PFSK-1 (cell line): ENCODE results near the gene ZNF415.

Experiments used
- FOXP2 ChIP-seq: optimal IDR thresholded peaks from 2 replicates; pipeline ENCODE3; 2011; ENCODE audit warnings: borderline replicate concordance, control low read depth, inconsistent platforms; ENCODE audit not compliant: insufficient read depth; ENCODE audit errors: extremely low read length, extremely low read depth
- POLR2AphosphoS5 ChIP-seq: IDR thresholded peaks from 2 replicates; pipeline ENCODE4 v1.6.1; 2012; ENCODE audit warnings: low read depth, mild to moderate bottlenecking, control low read depth, low read length, moderate library complexity
- REST ChIP-seq, 2 experiments: IDR thresholded peaks; 2 replicates each; pipeline versions ENCODE4 v1.6.1 to v1.8.0; 2011 to 2012; ENCODE audit warnings: low read depth in 2 of 2, low read length in 2 of 2, control low read depth in 1 of 2, inconsistent platforms in 1 of 2, mild to moderate bottlenecking in 1 of 2, moderate library complexity in 1 of 2; ENCODE audit not compliant: insufficient read depth in 1 of 2
- SIN3A ChIP-seq: IDR thresholded peaks from 2 replicates; pipeline ENCODE4 v1.6.1; 2012; ENCODE audit warnings: mild to moderate bottlenecking, low read length, moderate library complexity, borderline replicate concordance; ENCODE audit not compliant: insufficient read depth
- TAF1 ChIP-seq: IDR thresholded peaks from 2 replicates; pipeline ENCODE4 v1.6.1; 2012; ENCODE audit warnings: low read length, control low read depth, borderline replicate concordance; ENCODE audit not compliant: insufficient read depth

The ZNF415 gene

DNA sequence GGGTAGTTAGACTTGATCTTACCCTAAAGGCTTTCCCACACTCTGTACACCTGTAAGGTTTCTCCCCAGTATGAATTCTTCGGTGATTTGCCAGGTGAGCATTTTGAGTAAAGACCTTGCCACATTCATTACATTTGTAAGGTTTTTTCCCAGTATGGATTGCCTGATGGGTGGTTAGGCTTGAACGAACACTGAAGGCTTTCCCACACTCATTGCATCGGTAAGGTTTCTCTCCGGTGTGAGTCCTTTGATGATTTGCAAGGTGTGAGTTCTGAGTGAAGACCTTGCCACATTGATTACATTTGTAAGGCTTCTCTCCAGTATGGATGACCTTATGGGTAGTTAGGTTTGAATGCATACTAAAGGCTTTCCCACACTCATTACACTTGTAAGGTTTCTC, 64.5 kb downstream of the ZNF415 start:
- no peak for TF ChIP-seq TAF1

GRCh38 chr19:53057904-53058580, 74.7 kb downstream of the ZNF415 start:
- no peak for TF ChIP-seq FOXP2
- no peak for TF ChIP-seq POLR2AphosphoS5
- no peak for TF ChIP-seq REST (IDR thresholded peaks at IDR 0.05; ENCODE audit: insufficient read depth in 1 of 2, low read depth in 2 of 2, low read length in 2 of 2)
- no peak for TF ChIP-seq TAF1
- no peak for TF ChIP-seq SIN3A
